DMS53 treated with DMSO at 0.1 percent for 48 hours (cell line): ENCODE data around the gene TLE4.

ENCODE experiments used
- DNase-seq: peaks from one replicate; lab custom pipeline; 2025; ENCODE audit not compliant: unreplicated experiment; lab: John Stamatoyannopoulos, UW

Gene TLE4

GRCh38 chr9:79684711-79685575 is 113.2 kb downstream of the TLE4 start:
- DNase-seq = no peak

GRCh38 chr9:79685577-79685976 is 113.8 kb downstream of the TLE4 start:
- no peak for DNase-seq

- no peak for DNase-seq
Observed at GRCh38 chr9:79686381-79687130, 114.8 kb downstream of the TLE4 start.

GRCh38 chr9:79687131-79687447 is 115.3 kb downstream of the TLE4 start:
- DNase-seq = no peak

GRCh38 chr9:79688363-79688762 is 116.6 kb downstream of the TLE4 start:
- DNase-seq = no peak

GRCh38 chr9:79689576-79689975 is 117.8 kb downstream of the TLE4 start:
- no peak for DNase-seq

GRCh38 chr9:79691496-79691895 is 119.7 kb downstream of the TLE4 start:
- DNase-seq = no peak

GRCh38 chr9:79692857-79693571 is 121.2 kb downstream of the TLE4 start:
- DNase-seq = no peak

GRCh38 chr9:79693750-79694149 is 122.0 kb downstream of the TLE4 start:
- DNase-seq = no peak

GRCh38 chr9:79694208-79694607 is 122.4 kb downstream of the TLE4 start:
- no peak for DNase-seq

GRCh38 chr9:79694676-79695400 is 123.1 kb downstream of the TLE4 start:
- DNase-seq = no peak

GRCh38 chr9:79695531-79696175 is 123.9 kb downstream of the TLE4 start:
- no peak for DNase-seq

- DNase-seq = no peak
Observed at GRCh38 chr9:79698967-79699366, 127.2 kb downstream of the TLE4 start.

- DNase-seq = no peak
Observed at GRCh38 chr9:79699479-79699878, 127.7 kb downstream of the TLE4 start.

GRCh38 chr9:79700607-79701360 is 129.0 kb downstream of the TLE4 start:
- no peak for DNase-seq

- DNase-seq = no peak
Observed at GRCh38 chr9:79701651-79702050, 129.9 kb downstream of the TLE4 start.

GRCh38 chr9:79705704-79706103 is 133.9 kb downstream of the TLE4 start:
- no peak for DNase-seq

- no peak for DNase-seq
Observed at GRCh38 chr9:79706512-79706911, 134.7 kb downstream of the TLE4 start.

GRCh38 chr9:79707589-79707988 is 135.8 kb downstream of the TLE4 start:
- DNase-seq = no peak

GRCh38 chr9:79708541-79708940 is 136.8 kb downstream of the TLE4 start:
- DNase-seq = no peak
